GM12891 (cell line): ENCODE data around the gene PCBP2.
"Not testable (repeated sequence)": the region's sequence is repeated elsewhere in the genome, so short reads cannot be mapped to it uniquely, and the experiment has no call there.

Source experiments
- DNase-seq: peaks from one replicate; pipeline ENCODE4 v3.0.0; 2011; ENCODE audit warnings: low spot score; ENCODE audit not compliant: insufficient read length
- FAIRE-seq: peaks from 2 replicates; lab custom pipeline; 2011; peaks lifted over from hg19 to GRCh38; lab: Jason Lieb, UNC
- PAX5 ChIP-seq: IDR thresholded peaks from 2 replicates; pipeline ENCODE4 v1.6.1; 2011; ENCODE audit warnings: low read length, moderate library complexity, mild to moderate bottlenecking; ENCODE audit not compliant: insufficient read depth, severe bottlenecking
- POLR2A ChIP-seq: IDR thresholded peaks from 2 replicates; pipeline ENCODE4 v1.6.1; 2011; ENCODE audit warnings: low read depth, low read length, control low read depth
- POLR2AphosphoS5 ChIP-seq: IDR thresholded peaks from 2 replicates; pipeline ENCODE4 v1.6.1; 2011; ENCODE audit warnings: low read depth, low read length, control low read depth
- POU2F2 ChIP-seq: IDR thresholded peaks from 2 replicates; pipeline ENCODE4 v1.6.1; 2011; ENCODE audit warnings: low read depth, mild to moderate bottlenecking, control low read depth, low read length, moderate library complexity
- SPI1 ChIP-seq: IDR thresholded peaks from 2 replicates; pipeline ENCODE4 v1.6.1; 2011; ENCODE audit warnings: low read depth, low read length, control low read depth
- TAF1 ChIP-seq: IDR thresholded peaks from 2 replicates; pipeline ENCODE4 v1.6.1; 2011; ENCODE audit warnings: low read depth, low read length, control low read depth

The PCBP2 gene

GRCh38 chr12:53441040-53441833 is 10.7 kb upstream of the PCBP2 start, which contains the start of gene PRR13:
TSS of gene PRR13 (plus strand) at chr12:53441734. CDS start at chr12:53442715, 981 bp downstream.
- DNase-seq = peak; percentile 87
- peak; percentile 85 for FAIRE-seq
- TF ChIP-seq POLR2AphosphoS5 = peak; percentile 98
- peak; percentile 97 for TF ChIP-seq TAF1
- peak; percentile 99 for TF ChIP-seq POLR2A
- TF ChIP-seq SPI1 = no peak
- peak; percentile 94 for TF ChIP-seq POU2F2
- no peak for TF ChIP-seq PAX5

GRCh38 chr12:53443955-53444354 is 7.9 kb upstream of the PCBP2 start:
- no peak for TF ChIP-seq POLR2A
- TF ChIP-seq POU2F2 = no peak
- TF ChIP-seq PAX5 = no peak
- no peak for TF ChIP-seq POLR2AphosphoS5
- no peak for TF ChIP-seq TAF1
- no peak for TF ChIP-seq SPI1
- no peak for DNase-seq
- FAIRE-seq = no peak

- not testable (repeated sequence) for DNase-seq, FAIRE-seq
These were observed 7.1 kb upstream of the PCBP2 start for GRCh38 chr12:53444593-53445325.

- DNase-seq = no peak
- FAIRE-seq = no peak
- no peak for TF ChIP-seq SPI1
- TF ChIP-seq PAX5 = no peak
- no peak for TF ChIP-seq TAF1
- TF ChIP-seq POLR2AphosphoS5 = no peak
- TF ChIP-seq POLR2A = no peak
These were observed 966 bp upstream of the PCBP2 start for GRCh38 chr12:53450936-53451335.

- no peak for TF ChIP-seq SPI1
- TF ChIP-seq POLR2AphosphoS5 = peak; percentile 85
- no peak for TF ChIP-seq PAX5
- no peak for TF ChIP-seq POU2F2
- TF ChIP-seq POLR2A = peak; percentile 80
- TF ChIP-seq TAF1 = no peak
- DNase-seq (peak; percentile 50), FAIRE-seq (peak; percentile 5)
These were observed 516 bp downstream of the PCBP2 start for GRCh38 chr12:53452159-53453077.

GRCh38 chr12:53453953-53454640 is 2.2 kb downstream of the PCBP2 start:
- DNase-seq (no peak), FAIRE-seq (no peak)
- TF ChIP-seq POU2F2 (no peak), POLR2A (0 out of 2 replicates have a peak, but pooled peaks have one; percentile 5)

- TF ChIP-seq TAF1 = no peak
- no peak for TF ChIP-seq PAX5
- 0 out of 2 replicates have a peak, but pooled peaks have one; percentile 34 for TF ChIP-seq POLR2AphosphoS5
- TF ChIP-seq SPI1 = no peak
- no peak for TF ChIP-seq POU2F2
- peak; percentile 48; the same call in 1 of the 2 replicates for TF ChIP-seq POLR2A
- DNase-seq = no peak
- no peak for FAIRE-seq
These were observed 2.8 kb downstream of the PCBP2 start for GRCh38 chr12:53454707-53455106.

GRCh38 chr12:53456654-53457366 is 4.9 kb downstream of the PCBP2 start:
- DNase-seq (no peak), FAIRE-seq (no peak)
- TF ChIP-seq POU2F2 (no peak), TAF1 (no peak), PAX5 (no peak), POLR2A (0 out of 2 replicates have a peak, but pooled peaks have one; percentile 9), SPI1 (no peak), POLR2AphosphoS5 (peak; percentile 23; the same call in 1 of the 2 replicates)
